Lower leg skin (tissue), 3 donors: ENCODE measurements around the gene ZBTB17.

ENCODE experiments used
- CTCF ChIP-seq, 3 donors: fragments of 450-650 bp; IDR thresholded peaks; one replicate each; pipeline ENCODE4 v1.5.1; 2016; ENCODE audit warnings: antibody characterized with exemption in 3 of 3, mild to moderate bottlenecking in 3 of 3, moderate library complexity in 2 of 3
- POLR2A ChIP-seq, 2 donors: fragments of 450-650 bp; IDR thresholded peaks; one replicate each; pipeline ENCODE4 v1.6.1; 2016 to 2017; ENCODE audit warnings: antibody characterized with exemption in 2 of 2, mild to moderate bottlenecking in 1 of 2, moderate library complexity in 1 of 2

GRCh38 chr1:15965228-15965767 is 10.6 kb downstream of the ZBTB17 start:
- TF ChIP-seq CTCF (IDR thresholded peaks at IDR 0.05) = no peak
- no peak for TF ChIP-seq POLR2A (IDR thresholded peaks at IDR 0.05)
